Measurements from ENCODE around the gene COX19. TPM values are rescaled to one million over a fixed set of nuclear protein-coding genes. Genes with fewer than 3 reads are reported as not detected.
A peak's percentile ranks its signal among the peaks of the same experiment; 100 is the strongest.
"Not testable (repeated sequence)": the region's sequence is repeated elsewhere in the genome, so short reads cannot be mapped to it uniquely, and the experiment has no call there.

COX19 gene
- total RNA-seq, 1 donor from 2014 or later = 14.3 TPM

GRCh38 chr7:963236-964078 lies 11.9 kb downstream of the COX19 start:
- Mint-ChIP-seq H3K4me1 (ENCODE audit: low read depth) (no peaks in the 10 kb centered on the region), H3K9me3 (no peaks in the 10 kb centered on the region), H3K27ac (no peak overlapping the region), H3K4me3 (no peak overlapping the region), H3K27me3 (ENCODE audit: insufficient read depth) (peaks cover 2% of the 10 kb centered on the region), H3K36me3 (ENCODE audit: low read depth) (peaks cover 11% of the 10 kb centered on the region)
- DNase-seq (ENCODE audit: low spot score) = no peak
- intact Hi-C loops (cut with micrococcal nuclease) = no loop called here

- no peaks in the 10 kb centered on the region for H3K4me1 Mint-ChIP-seq (ENCODE audit: low read depth)
- no peak for DNase-seq (ENCODE audit: low spot score)
- peaks cover 6% of the 10 kb centered on the region for H3K36me3 Mint-ChIP-seq (ENCODE audit: low read depth)
- H3K27ac Mint-ChIP-seq = no peak overlapping the region
- no peaks in the 10 kb centered on the region for H3K9me3 Mint-ChIP-seq
- intact Hi-C loops (cut with micrococcal nuclease) = no loop called here
- no peak overlapping the region for H3K4me3 Mint-ChIP-seq
- H3K27me3 Mint-ChIP-seq (ENCODE audit: insufficient read depth) = peaks cover 2% of the 10 kb centered on the region
These were observed 12.8 kb downstream of the COX19 start for GRCh38 chr7:962401-963081.

- no peak overlapping the region for H3K4me3 Mint-ChIP-seq
- H3K27me3 Mint-ChIP-seq (ENCODE audit: insufficient read depth) = peaks cover 2% of the 10 kb centered on the region
- no peaks in the 10 kb centered on the region for H3K4me1 Mint-ChIP-seq (ENCODE audit: low read depth)
- H3K9me3 Mint-ChIP-seq = no peaks in the 10 kb centered on the region
- intact Hi-C loops (cut with micrococcal nuclease) = no loop called here
- H3K27ac Mint-ChIP-seq = no peak overlapping the region
- H3K36me3 Mint-ChIP-seq (ENCODE audit: low read depth) = peaks cover 3% of the 10 kb centered on the region
- DNase-seq (ENCODE audit: low spot score) = no peak
These were observed 13.6 kb downstream of the COX19 start for GRCh38 chr7:961546-962400.

GRCh38 chr7:960972-961371 lies 14.4 kb downstream of the COX19 start:
- H3K36me3 Mint-ChIP-seq (ENCODE audit: low read depth); DNase-seq (ENCODE audit: low spot score); H3K9me3 Mint-ChIP-seq; intact Hi-C loops (cut with micrococcal nuclease); H3K27me3 Mint-ChIP-seq (ENCODE audit: insufficient read depth); H3K27ac Mint-ChIP-seq; H3K4me3 Mint-ChIP-seq; H3K4me1 Mint-ChIP-seq (ENCODE audit: low read depth): not testable (repeated sequence)

GRCh38 chr7:960269-960871 lies 15.0 kb downstream of the COX19 start:
- no peaks in the 10 kb centered on the region for H3K9me3 Mint-ChIP-seq
- no peak overlapping the region for H3K4me3 Mint-ChIP-seq
- no peak for DNase-seq (ENCODE audit: low spot score)
- H3K4me1 Mint-ChIP-seq (ENCODE audit: low read depth) = no peaks in the 10 kb centered on the region
- H3K36me3 Mint-ChIP-seq (ENCODE audit: low read depth) = no peaks in the 10 kb centered on the region
- intact Hi-C loops (cut with micrococcal nuclease) = no loop called here
- H3K27ac Mint-ChIP-seq = no peak overlapping the region
- H3K27me3 Mint-ChIP-seq (ENCODE audit: insufficient read depth) = peaks cover 7% of the 10 kb centered on the region

GRCh38 chr7:959740-960139 lies 15.6 kb downstream of the COX19 start:
- not testable (repeated sequence) for H3K27me3 Mint-ChIP-seq (ENCODE audit: insufficient read depth); H3K36me3 Mint-ChIP-seq (ENCODE audit: low read depth); H3K27ac Mint-ChIP-seq; H3K4me1 Mint-ChIP-seq (ENCODE audit: low read depth); H3K4me3 Mint-ChIP-seq; H3K9me3 Mint-ChIP-seq; DNase-seq (ENCODE audit: low spot score)
- intact Hi-C loops (cut with micrococcal nuclease) = loop anchor here (10.0 kb wide), 1 partner anchor 175 kb away; no protein-coding TSS in a partner anchor

GRCh38 chr7:959271-959670 lies 16.1 kb downstream of the COX19 start:
- no peak overlapping the region for H3K4me3 Mint-ChIP-seq
- DNase-seq (ENCODE audit: low spot score) = no peak
- H3K9me3 Mint-ChIP-seq = no peaks in the 10 kb centered on the region
- no peaks in the 10 kb centered on the region for H3K4me1 Mint-ChIP-seq (ENCODE audit: low read depth)
- intact Hi-C loops (cut with micrococcal nuclease) = loop anchor here (10.0 kb wide), 1 partner anchor 174 kb away; no protein-coding TSS in a partner anchor
- H3K36me3 Mint-ChIP-seq (ENCODE audit: low read depth) = no peaks in the 10 kb centered on the region
- H3K27me3 Mint-ChIP-seq (ENCODE audit: insufficient read depth) = peaks cover 7% of the 10 kb centered on the region
- H3K27ac Mint-ChIP-seq = no peak overlapping the region

GRCh38 chr7:958221-959200 lies 16.8 kb downstream of the COX19 start:
- H3K4me3 Mint-ChIP-seq = no peak overlapping the region
- no peak for DNase-seq (ENCODE audit: low spot score)

GRCh38 chr7:957418-958220 lies 17.7 kb downstream of the COX19 start:
- Mint-ChIP-seq H3K4me1 (ENCODE audit: low read depth) (no peaks in the 10 kb centered on the region), H3K27ac (no peak overlapping the region), H3K9me3 (no peaks in the 10 kb centered on the region), H3K36me3 (ENCODE audit: low read depth) (no peaks in the 10 kb centered on the region), H3K27me3 (ENCODE audit: insufficient read depth) (peaks cover 5% of the 10 kb centered on the region), H3K4me3 (no peak overlapping the region)
- intact Hi-C loops (cut with micrococcal nuclease) = loop anchor here (10.0 kb wide), 1 partner anchor 173 kb away; no protein-coding TSS in a partner anchor
- no peak for DNase-seq (ENCODE audit: low spot score)

More at GRCh38 chr7:958221-959200, 16.8 kb downstream of the COX19 start:
- Mint-ChIP-seq H3K27me3 (ENCODE audit: insufficient read depth) (peaks cover 5% of the 10 kb centered on the region), H3K36me3 (ENCODE audit: low read depth) (no peaks in the 10 kb centered on the region), H3K4me1 (ENCODE audit: low read depth) (no peaks in the 10 kb centered on the region), H3K27ac (no peak overlapping the region), H3K9me3 (no peaks in the 10 kb centered on the region)
- intact Hi-C loops (cut with micrococcal nuclease) = loop anchor here (10.0 kb wide), 1 partner anchor 174 kb away; no protein-coding TSS in a partner anchor

GRCh38 chr7:956031-956430 lies 19.3 kb downstream of the COX19 start:
- no peaks in the 10 kb centered on the region for H3K4me1 Mint-ChIP-seq (ENCODE audit: low read depth)
- peaks cover 7% of the 10 kb centered on the region for H3K27me3 Mint-ChIP-seq (ENCODE audit: insufficient read depth)
- intact Hi-C loops (cut with micrococcal nuclease) = loop anchor here (10.0 kb wide), 1 partner anchor 171 kb away; no protein-coding TSS in a partner anchor
- no peaks in the 10 kb centered on the region for H3K9me3 Mint-ChIP-seq
- no peak for DNase-seq (ENCODE audit: low spot score)
- H3K4me3 Mint-ChIP-seq = peak overlapping the region; percentile 65
- H3K36me3 Mint-ChIP-seq (ENCODE audit: low read depth) = no peaks in the 10 kb centered on the region
- no peak overlapping the region for H3K27ac Mint-ChIP-seq
